SU-DHL-6 (cell line): ENCODE measurements around the gene AKAP6.

Source experiments
- CTCF ChIP-seq: fragments of 200-600 bp; sonication (generic); IDR thresholded peaks from one replicate; pipeline ENCODE4 v1.5.1; 2017; ENCODE audit warnings: antibody characterized with exemption, mild to moderate bottlenecking, low read length, moderate library complexity; ENCODE audit not compliant: insufficient read depth, poor library complexity, severe bottlenecking
- EZH2phosphoT487 ChIP-seq: fragments of 200-600 bp; sonication (generic), shearing (Covaris generic); conservative IDR thresholded peaks from 2 replicates; pipeline ENCODE4 v1.6.1; 2018; ENCODE audit warnings: mild to moderate bottlenecking, antibody characterized with exemption, low read length, moderate library complexity, mixed read lengths

GRCh38 chr14:32597771-32598170 lies 268.7 kb downstream of the AKAP6 start:
- TF ChIP-seq CTCF (no peak), EZH2phosphoT487 (no peak)
